IMR-90 (cell line): ENCODE measurements around the gene OR2V2. TPM values are rescaled to one million over a fixed set of nuclear protein-coding genes. Genes with fewer than 3 reads are reported as not detected.

Experiments used
- ATAC-seq: fragments of 200-7000 bp; cut with Tn5 transposase; 2 replicates; pipeline ENCODE4 v1.9.1; 2020; ENCODE audit warnings: low read depth, mild to moderate bottlenecking, moderate library complexity
- BruUV-seq: library from RNA; stranded (reverse); fragments of 400-500 nt; replicated peaks from 2 replicates; lab custom pipeline; 2021; lab: Mats Ljungman, UMichigan
- CTCF ChIA-PET: fragments of 300-600 bp; formaldehyde crosslinking; extraction: SDS; loops from one replicate; lab custom pipeline; 2021; ENCODE audit warnings: antibody characterized with exemption; lab: Yijun Ruan, JAX
- POLR2A ChIA-PET: fragments of 300-600 bp; sonication (Branson Sonifier 250); formaldehyde crosslinking; loops from one replicate; lab custom pipeline; 2022; ENCODE audit warnings: antibody characterized with exemption; ENCODE audit not compliant: unreplicated experiment; lab: Charles Lee
- DNase-seq: peaks from one replicate; pipeline ENCODE4 v3.0.0; 2013
- H2AFZ ChIP-seq: replicated peaks from 2 replicates; pipeline ENCODE3; 2013; ENCODE audit warnings: low read length, mild to moderate bottlenecking; ENCODE audit not compliant: poor library complexity
- H2AK5ac ChIP-seq: 2 replicates; pipeline ENCODE4 v1.6.1; 2013; ENCODE audit warnings: low read depth, low read length, inconsistent platforms
- H2AK9ac ChIP-seq: replicated peaks from 2 replicates; pipeline ENCODE3; 2013; ENCODE audit warnings: mild to moderate bottlenecking, low read depth, low read length, moderate library complexity; ENCODE audit not compliant: poor library complexity
- H2BK120ac ChIP-seq: 2 replicates; pipeline ENCODE4 v1.6.1; 2013; ENCODE audit warnings: low read depth, low read length, inconsistent platforms
- H2BK15ac ChIP-seq: 3 replicates; pipeline ENCODE4 v1.6.1; 2013; ENCODE audit warnings: low read depth, low read length, inconsistent platforms
- H2BK20ac ChIP-seq: 2 replicates; pipeline ENCODE4 v1.6.1; 2013; ENCODE audit warnings: low read depth, mild to moderate bottlenecking, inconsistent platforms, low read length, moderate library complexity
- H2BK5ac ChIP-seq: 2 replicates; pipeline ENCODE4 v1.6.1; 2013; ENCODE audit warnings: mild to moderate bottlenecking, low read depth, low read length, inconsistent platforms; ENCODE audit not compliant: poor library complexity, severe bottlenecking
- H3K14ac ChIP-seq: replicated peaks from 2 replicates; pipeline ENCODE4 v1.6.1; 2013; ENCODE audit warnings: low read depth, low read length, inconsistent platforms
- H3K18ac ChIP-seq: 2 replicates; pipeline ENCODE4 v1.6.1; 2013; ENCODE audit warnings: low read depth, low read length, control low read depth
- H3K23ac ChIP-seq: 2 replicates; pipeline ENCODE4 v1.6.1; 2013; ENCODE audit warnings: low read depth, low read length, inconsistent platforms
- H3K27ac ChIP-seq: 2 replicates; pipeline ENCODE4 v1.5.1; 2013; ENCODE audit warnings: mild to moderate bottlenecking, control low read depth, low read length; ENCODE audit not compliant: insufficient read depth
- H3K27me3 ChIP-seq: 2 replicates; pipeline ENCODE4 v1.6.1; 2013; ENCODE audit warnings: low read length; ENCODE audit not compliant: control insufficient read depth, insufficient read depth
- H3K36me3 ChIP-seq: 2 replicates; pipeline ENCODE4 v1.6.1; 2013; ENCODE audit warnings: low read length, mixed read lengths; ENCODE audit not compliant: control insufficient read depth, insufficient read depth
- H3K4ac ChIP-seq: 2 replicates; pipeline ENCODE4 v1.6.1; 2013; ENCODE audit warnings: low read depth, low read length, inconsistent platforms
- H3K4me1 ChIP-seq: 2 replicates; pipeline ENCODE4 v1.6.1; 2013; ENCODE audit warnings: low read length, mixed read lengths; ENCODE audit not compliant: control insufficient read depth, insufficient read depth
- H3K4me2 ChIP-seq: 2 replicates; pipeline ENCODE4 v1.6.1; 2013; ENCODE audit warnings: low read depth, mild to moderate bottlenecking, control low read depth, low read length, moderate library complexity
- H3K4me3 ChIP-seq: 2 replicates; pipeline ENCODE4 v1.5.1; 2013; ENCODE audit warnings: low read depth, mild to moderate bottlenecking, control low read depth, low read length, moderate library complexity; ENCODE audit not compliant: insufficient read depth
- H3K56ac ChIP-seq: 2 replicates; pipeline ENCODE4 v1.6.1; 2013; ENCODE audit warnings: low read length, inconsistent platforms; ENCODE audit not compliant: insufficient read depth; ENCODE audit errors: extremely low read depth
- H3K79me1 ChIP-seq, 2 experiments: 2 replicates each; pipeline ENCODE4 v1.6.1; 2013; ENCODE audit warnings: low read length in 2 of 2, inconsistent platforms in 1 of 2, low read depth in 1 of 2
- H3K9ac ChIP-seq: 2 replicates; pipeline ENCODE4 v1.6.1; 2013; ENCODE audit warnings: low read depth, low read length, control low read depth
- H3K9me1 ChIP-seq: 2 replicates; pipeline ENCODE4 v1.6.1; 2013; ENCODE audit warnings: low read length, inconsistent platforms; ENCODE audit not compliant: insufficient read depth
- H3K9me3 ChIP-seq: 2 replicates; pipeline ENCODE4 v1.6.1; 2013; ENCODE audit warnings: low read length; ENCODE audit not compliant: control insufficient read depth, insufficient read depth
- H4K20me1 ChIP-seq: 2 replicates; pipeline ENCODE4 v1.6.1; 2013; ENCODE audit warnings: low read length, inconsistent platforms; ENCODE audit not compliant: insufficient read depth
- H4K5ac ChIP-seq: 2 replicates; pipeline ENCODE4 v1.6.1; 2013; ENCODE audit warnings: mild to moderate bottlenecking, low read depth, low read length, control low read depth
- H4K8ac ChIP-seq, 2 experiments: 2 replicates each; pipeline ENCODE4 v1.6.1; 2013; ENCODE audit warnings: low read depth in 2 of 2, low read length in 2 of 2, control low read depth in 1 of 2, inconsistent platforms in 1 of 2
- H4K91ac ChIP-seq: 2 replicates; pipeline ENCODE4 v1.6.1; 2013; ENCODE audit warnings: low read depth, low read length, inconsistent platforms; ENCODE audit not compliant: insufficient read depth
- BHLHE40 ChIP-seq: fragments of 150-350 bp; IDR thresholded peaks from 2 replicates; pipeline ENCODE4 v1.6.1; 2016; ENCODE audit warnings: mild to moderate bottlenecking, low read depth, low read length
- CEBPB ChIP-seq: IDR thresholded peaks from 2 replicates; pipeline ENCODE4 v1.6.1; 2012; ENCODE audit warnings: low read depth, low read length, improper control_type of control experiment
- CHD1 ChIP-seq: IDR thresholded peaks from 2 replicates; pipeline ENCODE4 v1.6.1; 2012; ENCODE audit warnings: low read depth, low read length, improper control_type of control experiment
- FOS ChIP-seq: fragments of 150-350 bp; IDR thresholded peaks from 2 replicates; pipeline ENCODE4 v1.6.1; 2016; ENCODE audit warnings: low read depth, low read length
- MAFK ChIP-seq: IDR thresholded peaks from 2 replicates; pipeline ENCODE4 v1.6.1; 2012; ENCODE audit warnings: low read depth, low read length, improper control_type of control experiment
- MAZ ChIP-seq: IDR thresholded peaks from 2 replicates; pipeline ENCODE4 v1.6.1; 2012; ENCODE audit warnings: low read depth, mild to moderate bottlenecking, low read length, improper control_type of control experiment, moderate library complexity, borderline replicate concordance
- MXI1 ChIP-seq: IDR thresholded peaks from 2 replicates; pipeline ENCODE4 v1.6.1; 2012; ENCODE audit warnings: low read depth, mild to moderate bottlenecking, low read length, moderate library complexity, borderline replicate concordance
- NFE2L2 ChIP-seq: fragments of 150-350 bp; IDR thresholded peaks from 2 replicates; pipeline ENCODE4 v1.6.1; 2016; ENCODE audit warnings: low read depth, mild to moderate bottlenecking, low read length
- POLR2A ChIP-seq: IDR thresholded peaks from 2 replicates; pipeline ENCODE4 v1.6.1; 2012; ENCODE audit warnings: mild to moderate bottlenecking, low read depth, low read length
- RAD21 ChIP-seq: IDR thresholded peaks from 2 replicates; pipeline ENCODE4 v1.6.1; 2012; ENCODE audit warnings: low read length, improper control_type of control experiment
- RCOR1 ChIP-seq: IDR thresholded peaks from 2 replicates; pipeline ENCODE4 v1.6.1; 2012; ENCODE audit warnings: mild to moderate bottlenecking, low read length, improper control_type of control experiment; ENCODE audit not compliant: insufficient replicate concordance
- RFX5 ChIP-seq: IDR thresholded peaks from 2 replicates; pipeline ENCODE4 v1.8.0; 2012; ENCODE audit warnings: low read depth, mild to moderate bottlenecking, low read length, moderate library complexity
- SMC3 ChIP-seq: fragments of 150-350 bp; IDR thresholded peaks from 2 replicates; pipeline ENCODE4 v1.6.1; 2016; ENCODE audit warnings: low read depth, mild to moderate bottlenecking, antibody characterized with exemption, low read length, moderate library complexity
- WGBS, 2 experiments: methylation state at CpG; one replicate each; pipeline versions ENCODE4 v1.1.5 to v1.1.7; 2013; ENCODE audit warnings: missing lambda C conversion rate in 2 of 2; ENCODE audit not compliant: insufficient read length in 1 of 2; ENCODE audit errors: extremely low coverage in 2 of 2; 5-methylcytosine and 5-hydroxymethylcytosine counted together
- dilution Hi-C: fragments of 300-500 bp; cut with HindIII; formaldehyde crosslinking; loops from one replicate; pipeline ENCODE4 v1.14.3; 2018; ENCODE audit warnings: low sequenced_read_pairs; ENCODE audit not compliant: unreplicated experiment
- in situ Hi-C: fragments of 300-500 bp; cut with MboI; formaldehyde crosslinking; loops from 3 replicates; pipeline ENCODE4 v1.14.3; 2019; ENCODE audit warnings: low sequenced_read_pairs, inconsistent platforms, mixed read lengths
- intact Hi-C: fragments of 100-400 bp; cut with micrococcal nuclease; formaldehyde crosslinking; loops from 2 replicates; pipeline ENCODE4 v1.10.0; 2022
- polyA plus RNA-seq, 3 experiments: library from polyadenylated mRNA; depleted of rRNA; stranded (reverse); fragments of >200 nt; gene quantifications; 2 replicates each; pipeline ENCODE4 v1.2.3, GENCODE V29; 2012; ENCODE audit warnings: low replicate concordance in 1 of 3
- total RNA-seq: library from RNA; depleted of rRNA; stranded (reverse); fragments of >200 nt; gene quantifications from 2 replicates; pipeline ENCODE4 v1.2.3, GENCODE V29; 2012
- TF ChIP-seq, protein P1 (sequence below): fragments of 150-350 bp; IDR thresholded peaks from 2 replicates; pipeline ENCODE4 v1.6.1; 2016; ENCODE audit warnings: low read depth, mild to moderate bottlenecking, low read length, moderate library complexity, borderline replicate concordance
- TF ChIP-seq, protein P2 (sequence below): conservative IDR thresholded peaks from 2 replicates; pipeline ENCODE4 v1.5.1; 2012; ENCODE audit warnings: mild to moderate bottlenecking, low read depth, low read length, improper control_type of control experiment
- TF ChIP-seq, protein P3 (sequence below): fragments of 150-350 bp; IDR thresholded peaks from 2 replicates; pipeline ENCODE4 v1.6.1; 2017; ENCODE audit warnings: mild to moderate bottlenecking, antibody characterized with exemption, low read length, low read depth

OR2V2 gene
- total and polyA plus RNA-seq, 2 of the 4 experiments (the other 2 are of a cell fraction): not detected

DNA sequence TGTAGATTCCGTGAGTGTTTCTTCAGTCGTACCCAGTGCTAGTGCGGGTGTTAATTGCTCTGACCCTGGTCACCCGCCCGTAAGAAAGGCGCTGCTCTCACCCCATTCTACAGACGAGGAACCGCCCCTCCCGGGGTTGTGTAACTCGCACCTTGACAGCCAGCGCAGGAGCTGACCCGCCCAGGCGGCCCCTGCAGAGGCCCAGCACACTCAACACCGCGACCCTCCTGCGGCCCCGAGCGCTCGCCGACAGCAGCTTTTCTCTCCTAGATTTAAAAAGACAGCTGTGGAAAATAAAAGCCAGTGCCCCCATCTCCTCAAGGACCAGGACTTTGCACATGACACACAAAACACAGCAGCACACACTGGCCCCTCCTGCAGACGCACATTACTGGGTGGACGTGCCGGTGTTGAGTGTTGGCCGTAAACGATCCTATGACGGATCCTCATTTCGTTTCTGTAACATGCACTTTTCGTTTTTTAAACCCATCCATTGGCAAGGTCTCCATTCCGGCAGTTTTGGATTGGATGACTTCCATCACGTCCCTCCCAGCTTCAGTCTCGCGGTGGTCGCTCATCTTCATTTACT is 22.9 kb downstream of the OR2V2 start:
- Histone ChIP-seq H3K9me1 (peaks cover 2% of the 10 kb centered on the region; the same call in 1 of the 2 replicates), H3K18ac (no peak overlapping the region), H3K4me1 (peaks cover 4% of the 10 kb centered on the region; the same call in 1 of the 2 replicates), H2AK5ac (no peak overlapping the region; the same call in 1 of the 2 replicates), H4K91ac (no peak overlapping the region), H2BK120ac (no peak overlapping the region), H3K4me3 (peak overlapping the region; percentile 31; the same call in 1 of the 2 replicates), H3K9me3 (no peaks in the 10 kb centered on the region), H3K14ac (no peak overlapping the region), H3K27me3 (no peaks in the 10 kb centered on the region), H2BK5ac (no peak overlapping the region), H4K20me1 (no peaks in the 10 kb centered on the region), H3K23ac (peak overlapping the region; percentile 61; the same call in 1 of the 2 replicates), H3K4me2 (peak overlapping the region; percentile 77), H3K4ac (no peak overlapping the region), H2AFZ (peak overlapping the region; percentile 79), H3K56ac (no peak overlapping the region), H2BK15ac (no peak overlapping the region), H3K9ac (no peak overlapping the region), H2BK20ac (no peak overlapping the region), H3K36me3 (no peaks in the 10 kb centered on the region), H2AK9ac (peak overlapping the region; percentile 6), H4K5ac (no peak overlapping the region), H3K79me1 (no peaks in the 10 kb centered on the region), H3K27ac (no peak overlapping the region), H4K8ac (no peak overlapping the region)
- no TSS peak for BruUV-seq
- no peak for DNase-seq
- ChIA-PET CTCF (interaction anchor here (1.4 kb wide), 1 partner anchor 14 kb away, joined by 3 read pairs; no protein-coding TSS in a partner anchor), POLR2A (no interaction called here)
- dilution Hi-C loops: no loop called here
- 17% methylated on average over 6 of the region's 33 CpGs; no CpG with 5 or more reads in 1 of the 2 experiments for WGBS, 2 experiments
- TF ChIP-seq MAFK (no peak), RAD21 (no peak), NFE2L2 (no peak), MAZ (no peak), RCOR1 (no peak), RFX5 (no peak), SMC3 (no peak), MXI1 (no peak), FOS (no peak), BHLHE40 (no peak), CEBPB (no peak), POLR2A (no peak), CHD1 (no peak)
- TF ChIP-seq, protein P1, sequence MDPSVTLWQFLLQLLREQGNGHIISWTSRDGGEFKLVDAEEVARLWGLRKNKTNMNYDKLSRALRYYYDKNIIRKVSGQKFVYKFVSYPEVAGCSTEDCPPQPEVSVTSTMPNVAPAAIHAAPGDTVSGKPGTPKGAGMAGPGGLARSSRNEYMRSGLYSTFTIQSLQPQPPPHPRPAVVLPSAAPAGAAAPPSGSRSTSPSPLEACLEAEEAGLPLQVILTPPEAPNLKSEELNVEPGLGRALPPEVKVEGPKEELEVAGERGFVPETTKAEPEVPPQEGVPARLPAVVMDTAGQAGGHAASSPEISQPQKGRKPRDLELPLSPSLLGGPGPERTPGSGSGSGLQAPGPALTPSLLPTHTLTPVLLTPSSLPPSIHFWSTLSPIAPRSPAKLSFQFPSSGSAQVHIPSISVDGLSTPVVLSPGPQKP: no peak
- TF ChIP-seq, protein P2, sequence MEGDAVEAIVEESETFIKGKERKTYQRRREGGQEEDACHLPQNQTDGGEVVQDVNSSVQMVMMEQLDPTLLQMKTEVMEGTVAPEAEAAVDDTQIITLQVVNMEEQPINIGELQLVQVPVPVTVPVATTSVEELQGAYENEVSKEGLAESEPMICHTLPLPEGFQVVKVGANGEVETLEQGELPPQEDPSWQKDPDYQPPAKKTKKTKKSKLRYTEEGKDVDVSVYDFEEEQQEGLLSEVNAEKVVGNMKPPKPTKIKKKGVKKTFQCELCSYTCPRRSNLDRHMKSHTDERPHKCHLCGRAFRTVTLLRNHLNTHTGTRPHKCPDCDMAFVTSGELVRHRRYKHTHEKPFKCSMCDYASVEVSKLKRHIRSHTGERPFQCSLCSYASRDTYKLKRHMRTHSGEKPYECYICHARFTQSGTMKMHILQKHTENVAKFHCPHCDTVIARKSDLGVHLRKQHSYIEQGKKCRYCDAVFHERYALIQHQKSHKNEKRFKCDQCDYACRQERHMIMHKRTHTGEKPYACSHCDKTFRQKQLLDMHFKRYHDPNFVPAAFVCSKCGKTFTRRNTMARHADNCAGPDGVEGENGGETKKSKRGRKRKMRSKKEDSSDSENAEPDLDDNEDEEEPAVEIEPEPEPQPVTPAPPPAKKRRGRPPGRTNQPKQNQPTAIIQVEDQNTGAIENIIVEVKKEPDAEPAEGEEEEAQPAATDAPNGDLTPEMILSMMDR: no peak
- TF ChIP-seq, protein P3, sequence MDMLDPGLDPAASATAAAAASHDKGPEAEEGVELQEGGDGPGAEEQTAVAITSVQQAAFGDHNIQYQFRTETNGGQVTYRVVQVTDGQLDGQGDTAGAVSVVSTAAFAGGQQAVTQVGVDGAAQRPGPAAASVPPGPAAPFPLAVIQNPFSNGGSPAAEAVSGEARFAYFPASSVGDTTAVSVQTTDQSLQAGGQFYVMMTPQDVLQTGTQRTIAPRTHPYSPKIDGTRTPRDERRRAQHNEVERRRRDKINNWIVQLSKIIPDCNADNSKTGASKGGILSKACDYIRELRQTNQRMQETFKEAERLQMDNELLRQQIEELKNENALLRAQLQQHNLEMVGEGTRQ: no peak
- in situ Hi-C loops: no loop called here
- ATAC-seq: no peak
- intact Hi-C loops: no loop called here
